Karpas-422 (cell line): Measurements from ENCODE around the gene RIN2. TPM values are rescaled to one million over a fixed set of nuclear protein-coding genes. Genes with fewer than 3 reads are reported as not detected.

Experiments
- DNase-seq: peaks from one replicate; pipeline ENCODE4 v3.0.0-alpha.2; 2015
- H2AFZ ChIP-seq: fragments of 200-600 bp; sonication (generic); 2 replicates; pipeline ENCODE4 v1.6.1; 2014; ENCODE audit warnings: antibody characterized with exemption, low read length, mixed read lengths
- H3K27ac ChIP-seq: fragments of 200-600 bp; sonication (generic); 2 replicates; pipeline ENCODE4 v1.5.1; 2014; ENCODE audit warnings: mild to moderate bottlenecking, low read length, moderate library complexity
- H3K27me3 ChIP-seq: fragments of 200-600 bp; sonication (generic); 2 replicates; pipeline ENCODE4 v1.6.1; 2014; ENCODE audit warnings: low read length, mixed read lengths
- H3K36me3 ChIP-seq: fragments of 200-600 bp; sonication (generic); 2 replicates; pipeline ENCODE4 v1.6.1; 2014; ENCODE audit warnings: low read length, mixed read lengths; ENCODE audit not compliant: insufficient read depth
- H3K4me1 ChIP-seq: fragments of 200-600 bp; sonication (generic); 2 replicates; pipeline ENCODE4 v1.6.1; 2014; ENCODE audit warnings: mild to moderate bottlenecking, low read length, mixed read lengths
- H3K4me2 ChIP-seq: fragments of 200-600 bp; sonication (generic); 2 replicates; pipeline ENCODE4 v1.6.1; 2014; ENCODE audit warnings: low read length, low read depth, mild to moderate bottlenecking; ENCODE audit not compliant: poor library complexity, severe bottlenecking
- H3K4me3 ChIP-seq: fragments of 200-600 bp; sonication (generic); 2 replicates; pipeline ENCODE4 v1.5.1; 2014; ENCODE audit warnings: mild to moderate bottlenecking, antibody characterized with exemption, low read length, mixed read lengths
- H3K79me2 ChIP-seq: fragments of 200-600 bp; sonication (generic); 2 replicates; pipeline ENCODE4 v1.6.1; 2014; ENCODE audit warnings: mild to moderate bottlenecking, low read length, mixed read lengths
- H3K9ac ChIP-seq: fragments of 200-600 bp; sonication (generic); 2 replicates; pipeline ENCODE4 v1.6.0; 2014; ENCODE audit warnings: low read length
- H3K9me2 ChIP-seq: fragments of 200-600 bp; sonication (generic), shearing (Covaris generic); replicated peaks from 2 replicates; pipeline ENCODE4 v1.6.0; 2014; ENCODE audit warnings: mild to moderate bottlenecking, low read length, moderate library complexity; ENCODE audit not compliant: insufficient read depth
- H3K9me3 ChIP-seq: fragments of 300-700, 200-600 bp; sonication (generic); 2 replicates; pipeline ENCODE4 v1.6.1; 2014; ENCODE audit warnings: low read length, mixed read lengths
- H4K20me1 ChIP-seq: fragments of 200-600 bp; sonication (generic); 2 replicates; pipeline ENCODE4 v1.6.1; 2014; ENCODE audit warnings: mild to moderate bottlenecking, antibody characterized with exemption, low read length, low read depth; ENCODE audit not compliant: insufficient read depth
- total RNA-seq: library from RNA; depleted of rRNA; stranded (reverse); fragments of >200 nt; shearing (Covaris generic); gene quantifications from 2 replicates; pipeline ENCODE4 v1.2.3, GENCODE V29; 2014; ENCODE audit warnings: low replicate concordance

The RIN2 gene
- total RNA-seq, 1 experiment from 2014 or later: 3.3 TPM

GRCh38 chr20:19770375-19770774 is 12.3 kb downstream of the RIN2 start:
- no peak overlapping the region for H3K4me3 ChIP-seq
- no peak overlapping the region for H3K4me2 ChIP-seq
- no peak overlapping the region for H3K27ac ChIP-seq
- no peaks in the 10 kb centered on the region for H3K36me3 ChIP-seq
- no peaks in the 10 kb centered on the region for H3K9me2 ChIP-seq
- no peak for DNase-seq
- no peaks in the 10 kb centered on the region for H3K27me3 ChIP-seq
- no peaks in the 10 kb centered on the region for H3K9me3 ChIP-seq
- H4K20me1 ChIP-seq: no peaks in the 10 kb centered on the region
- peaks cover 47% of the 10 kb centered on the region for H3K4me1 ChIP-seq
- H2AFZ ChIP-seq: no peak overlapping the region
- no peaks in the 10 kb centered on the region for H3K79me2 ChIP-seq
- H3K9ac ChIP-seq: no peak overlapping the region

GRCh38 chr20:19771031-19771430 is 13.0 kb downstream of the RIN2 start:
- no peak for DNase-seq
- Histone ChIP-seq H3K9me3 (no peaks in the 10 kb centered on the region), H3K9me2 (no peaks in the 10 kb centered on the region), H3K4me1 (peaks cover 46% of the 10 kb centered on the region), H3K79me2 (no peaks in the 10 kb centered on the region), H3K36me3 (no peaks in the 10 kb centered on the region), H3K4me3 (no peak overlapping the region), H3K9ac (no peak overlapping the region), H4K20me1 (no peaks in the 10 kb centered on the region), H2AFZ (no peak overlapping the region), H3K4me2 (no peak overlapping the region), H3K27me3 (no peaks in the 10 kb centered on the region), H3K27ac (no peak overlapping the region)

GRCh38 chr20:19773471-19773870 is 15.4 kb downstream of the RIN2 start:
- Histone ChIP-seq H2AFZ (no peak overlapping the region), H3K4me3 (no peak overlapping the region), H3K9me3 (no peaks in the 10 kb centered on the region), H3K4me1 (peaks cover 38% of the 10 kb centered on the region), H3K9me2 (no peaks in the 10 kb centered on the region), H3K79me2 (no peaks in the 10 kb centered on the region), H3K27ac (no peak overlapping the region), H4K20me1 (no peaks in the 10 kb centered on the region), H3K27me3 (no peaks in the 10 kb centered on the region), H3K9ac (no peak overlapping the region), H3K36me3 (no peaks in the 10 kb centered on the region), H3K4me2 (no peak overlapping the region)
- no peak for DNase-seq

DNA sequence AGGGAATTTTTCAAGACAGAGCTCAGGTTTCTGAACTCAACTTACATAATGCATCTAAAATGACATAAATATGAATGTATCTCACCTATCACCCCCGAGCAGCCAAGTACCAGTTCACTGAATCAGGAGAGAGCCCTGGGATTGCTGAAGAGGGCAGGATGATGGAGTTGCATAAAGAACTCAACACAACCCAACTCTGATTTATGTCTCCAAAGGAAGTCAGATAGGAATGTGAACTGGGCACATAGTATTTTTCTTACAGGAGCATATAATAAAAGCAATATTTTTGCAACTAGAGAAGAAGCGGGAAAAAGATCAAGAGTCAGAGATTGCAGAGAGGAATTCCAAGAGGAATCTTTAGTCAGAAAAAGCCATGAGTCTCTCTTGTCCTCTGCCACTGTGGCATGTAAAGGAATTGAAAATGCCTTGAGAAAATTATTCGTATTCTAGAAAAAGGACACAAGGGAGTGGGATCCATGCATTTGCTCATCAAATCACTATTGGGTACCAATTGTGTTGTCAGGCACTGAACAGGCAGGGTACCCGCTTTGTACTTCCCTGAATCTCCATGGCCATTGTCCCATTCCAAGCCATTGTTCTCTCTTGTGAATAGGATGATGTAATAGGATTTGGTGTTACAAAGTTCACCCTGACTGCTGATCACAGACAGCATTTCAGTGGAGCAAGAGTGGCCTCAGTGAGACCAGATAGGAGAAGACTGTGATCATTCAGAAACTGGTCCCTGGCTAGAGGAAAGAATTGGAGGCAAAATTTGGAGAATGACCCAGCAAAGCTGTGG is 16.3 kb downstream of the RIN2 start:
- Histone ChIP-seq H3K36me3 (no peaks in the 10 kb centered on the region), H3K27ac (no peak overlapping the region), H3K79me2 (no peaks in the 10 kb centered on the region), H3K4me1 (peaks cover 38% of the 10 kb centered on the region), H3K27me3 (no peaks in the 10 kb centered on the region), H3K9me3 (no peaks in the 10 kb centered on the region), H3K4me3 (no peak overlapping the region), H2AFZ (no peak overlapping the region), H3K9ac (no peak overlapping the region), H4K20me1 (no peaks in the 10 kb centered on the region), H3K9me2 (no peaks in the 10 kb centered on the region), H3K4me2 (no peak overlapping the region)
- DNase-seq: no peak

GRCh38 chr20:19775353-19776253 is 17.5 kb downstream of the RIN2 start:
- no peak overlapping the region for H3K4me3 ChIP-seq
- H3K4me1 ChIP-seq: peaks cover 39% of the 10 kb centered on the region
- H3K9me2 ChIP-seq: no peaks in the 10 kb centered on the region
- no peaks in the 10 kb centered on the region for H3K9me3 ChIP-seq
- H3K27ac ChIP-seq: no peak overlapping the region
- no peak overlapping the region for H3K4me2 ChIP-seq
- H4K20me1 ChIP-seq: no peaks in the 10 kb centered on the region
- DNase-seq: no peak
- H2AFZ ChIP-seq: no peak overlapping the region
- H3K9ac ChIP-seq: no peak overlapping the region
- H3K79me2 ChIP-seq: no peaks in the 10 kb centered on the region
- H3K27me3 ChIP-seq: no peaks in the 10 kb centered on the region
- no peaks in the 10 kb centered on the region for H3K36me3 ChIP-seq

DNA sequence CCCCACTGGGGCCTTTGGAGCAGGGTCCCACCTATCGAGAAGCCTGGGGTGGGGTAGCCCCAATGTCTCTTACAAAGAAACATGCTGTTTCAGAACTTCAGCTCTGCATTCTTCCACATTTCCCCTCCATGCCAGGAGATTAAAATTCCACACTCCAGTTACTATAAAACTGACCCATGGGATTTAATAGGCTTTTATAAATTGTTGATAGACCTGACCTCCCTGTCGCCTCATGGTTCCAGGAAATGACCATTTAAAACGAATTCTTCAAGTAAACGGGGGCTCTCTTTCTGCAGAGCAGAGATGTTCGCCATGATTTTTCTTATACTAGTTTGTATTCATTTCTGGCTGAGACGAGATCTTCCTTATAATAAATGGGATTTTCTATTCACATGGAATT is 19.3 kb downstream of the RIN2 start:
- Histone ChIP-seq H3K27me3 (no peaks in the 10 kb centered on the region), H3K4me1 (peaks cover 33% of the 10 kb centered on the region), H4K20me1 (no peaks in the 10 kb centered on the region), H2AFZ (no peak overlapping the region), H3K4me2 (no peak overlapping the region), H3K36me3 (no peaks in the 10 kb centered on the region), H3K27ac (no peak overlapping the region), H3K9ac (no peak overlapping the region), H3K79me2 (no peaks in the 10 kb centered on the region), H3K9me2 (no peaks in the 10 kb centered on the region), H3K4me3 (no peak overlapping the region), H3K9me3 (no peaks in the 10 kb centered on the region)
- no peak for DNase-seq

DNA sequence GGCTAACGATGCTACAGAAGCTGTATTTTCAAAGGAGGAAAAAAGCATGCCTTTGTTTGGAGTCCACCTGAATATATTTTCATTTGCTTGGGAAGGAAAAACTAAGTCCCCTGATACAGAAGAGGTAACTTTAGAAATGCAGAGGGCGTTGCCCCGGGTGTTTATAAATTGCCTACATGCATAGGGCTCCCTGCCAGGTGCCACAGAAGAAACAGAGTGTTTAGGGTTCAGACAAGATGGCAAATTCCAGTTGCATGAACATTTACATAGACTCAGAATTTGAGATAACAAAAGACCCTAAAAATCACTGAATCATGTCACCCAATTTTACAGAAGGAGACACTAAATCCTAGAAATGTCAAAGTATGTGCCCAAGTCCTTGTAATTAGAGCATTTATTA is 19.9 kb downstream of the RIN2 start:
- no peaks in the 10 kb centered on the region for H3K36me3 ChIP-seq
- no peak overlapping the region for H3K27ac ChIP-seq
- no peaks in the 10 kb centered on the region for H4K20me1 ChIP-seq
- H3K4me2 ChIP-seq: no peak overlapping the region
- H3K27me3 ChIP-seq: no peaks in the 10 kb centered on the region
- H3K9me2 ChIP-seq: no peaks in the 10 kb centered on the region
- H3K9ac ChIP-seq: no peak overlapping the region
- H2AFZ ChIP-seq: no peak overlapping the region
- no peak overlapping the region for H3K4me3 ChIP-seq
- no peak for DNase-seq
- H3K9me3 ChIP-seq: no peaks in the 10 kb centered on the region
- peaks cover 33% of the 10 kb centered on the region for H3K4me1 ChIP-seq
- H3K79me2 ChIP-seq: no peaks in the 10 kb centered on the region

DNA sequence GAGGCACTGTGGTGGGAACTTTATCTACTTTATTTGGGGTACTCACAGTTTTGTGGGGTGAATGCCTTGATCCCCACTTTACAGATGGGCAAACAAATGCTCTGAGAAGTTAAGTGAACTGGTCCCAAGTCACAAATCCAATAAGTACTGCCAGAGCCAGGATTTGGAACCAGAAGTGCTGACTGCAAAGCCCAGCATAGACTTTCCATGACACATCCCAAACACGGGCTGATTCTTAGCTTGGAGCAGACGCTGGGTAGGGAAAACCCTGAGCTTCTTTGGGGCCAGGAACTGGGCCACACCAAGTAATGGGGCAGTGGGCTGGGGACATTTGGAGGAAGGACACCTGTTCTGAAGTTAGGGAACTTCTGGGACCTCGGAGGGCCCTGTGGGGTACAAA is 20.3 kb downstream of the RIN2 start:
- Histone ChIP-seq H3K36me3 (no peaks in the 10 kb centered on the region), H2AFZ (no peak overlapping the region), H3K9me3 (no peaks in the 10 kb centered on the region), H3K27ac (no peak overlapping the region), H3K9ac (no peak overlapping the region), H3K4me1 (peaks cover 33% of the 10 kb centered on the region), H3K4me2 (no peak overlapping the region), H4K20me1 (no peaks in the 10 kb centered on the region), H3K9me2 (no peaks in the 10 kb centered on the region), H3K4me3 (no peak overlapping the region), H3K79me2 (no peaks in the 10 kb centered on the region), H3K27me3 (no peaks in the 10 kb centered on the region)
- DNase-seq: no peak
